Tibial artery (tissue), 4 donors: Measurements from ENCODE around the gene POLR2M.

Source experiments
- DNase-seq, 2 donors: peaks; one replicate each; pipeline ENCODE4 v3.0.0-alpha.2; 2019
- H3K27ac ChIP-seq, 2 donors: fragments of 200-600 bp; sonication (generic) in 1 of 2; 1 replicate in 1 of 2; 2 replicates in 1 of 2; pipeline ENCODE4 v1.5.1; 2018 to 2019; ENCODE audit warnings: mild to moderate bottlenecking in 1 of 2
- H3K27me3 ChIP-seq, 2 donors: fragments of 200-600 bp; sonication (generic) in 1 of 2; one replicate each; pipeline versions ENCODE4 v1.5.1 to v1.6.0; 2016 to 2019
- H3K36me3 ChIP-seq, 3 donors: fragments of 200-600 bp; sonication (generic) in 2 of 3; one replicate each; pipeline ENCODE4 v1.5.1; 2016 to 2019; ENCODE audit warnings: mild to moderate bottlenecking in 2 of 3
- H3K4me1 ChIP-seq, 4 donors: fragments of 200-600 bp; sonication (generic) in 2 of 4; 1 replicate in 3 of 4; 2 replicates in 1 of 4; pipeline ENCODE4 v1.5.1; 2016 to 2019
- H3K4me3 ChIP-seq, 2 donors: fragments of 200-600 bp; sonication (generic) in 1 of 2; 1 replicate in 1 of 2; 2 replicates in 1 of 2; pipeline ENCODE4 v1.5.1; 2018 to 2019; ENCODE audit warnings: mild to moderate bottlenecking in 2 of 2
- H3K9me3 ChIP-seq, 3 donors: fragments of 200-600 bp; sonication (generic) in 1 of 3; one replicate each; pipeline ENCODE4 v1.5.1; 2016 to 2019
- intact Hi-C: fragments of 100-400 bp; cut with DNase I; formaldehyde crosslinking; loops from one replicate; pipeline ENCODE4 v1.15.0; 2023; ENCODE audit warnings: low total_unique reads
- TF ChIP-seq, protein P1 (sequence below), 2 experiments: fragments of 200-600 bp in 1 of 2; fragments of 450-650 bp in 1 of 2; IDR thresholded peaks; one replicate each; pipeline ENCODE4 v1.5.1; 2017 to 2019; ENCODE audit warnings: antibody characterized with exemption in 2 of 2, mild to moderate bottlenecking in 1 of 2, moderate library complexity in 1 of 2

Gene POLR2M

DNA sequence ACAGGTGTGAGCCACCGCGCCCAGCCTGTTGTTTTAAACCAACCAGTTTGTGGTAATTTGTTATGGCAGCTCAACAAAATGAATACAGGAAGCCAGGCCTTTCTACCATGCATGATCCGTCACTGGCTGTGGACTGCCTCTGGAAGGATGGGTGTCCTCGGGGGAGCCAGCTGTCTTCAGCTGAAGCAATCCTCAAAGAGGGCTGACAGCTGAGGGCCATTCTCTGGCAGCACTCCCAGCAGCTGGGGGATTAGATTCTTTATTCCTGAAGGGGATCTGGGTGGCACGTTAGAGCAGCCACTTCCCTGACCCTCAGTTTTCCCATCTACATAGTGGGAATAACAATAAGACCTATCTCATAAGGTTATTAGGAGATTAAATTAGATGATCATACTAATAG, 24.4 kb downstream of the POLR2M start:
- intact Hi-C loops: loop anchor here (2.0 kb wide), 1 partner anchor 56 kb away; no protein-coding TSS in a partner anchor
- no peaks in the 10 kb centered on the region for H3K27me3 ChIP-seq
- no peaks in the 10 kb centered on the region for H3K36me3 ChIP-seq
- no peaks in the 10 kb centered on the region for H3K9me3 ChIP-seq
- TF ChIP-seq, protein P1, sequence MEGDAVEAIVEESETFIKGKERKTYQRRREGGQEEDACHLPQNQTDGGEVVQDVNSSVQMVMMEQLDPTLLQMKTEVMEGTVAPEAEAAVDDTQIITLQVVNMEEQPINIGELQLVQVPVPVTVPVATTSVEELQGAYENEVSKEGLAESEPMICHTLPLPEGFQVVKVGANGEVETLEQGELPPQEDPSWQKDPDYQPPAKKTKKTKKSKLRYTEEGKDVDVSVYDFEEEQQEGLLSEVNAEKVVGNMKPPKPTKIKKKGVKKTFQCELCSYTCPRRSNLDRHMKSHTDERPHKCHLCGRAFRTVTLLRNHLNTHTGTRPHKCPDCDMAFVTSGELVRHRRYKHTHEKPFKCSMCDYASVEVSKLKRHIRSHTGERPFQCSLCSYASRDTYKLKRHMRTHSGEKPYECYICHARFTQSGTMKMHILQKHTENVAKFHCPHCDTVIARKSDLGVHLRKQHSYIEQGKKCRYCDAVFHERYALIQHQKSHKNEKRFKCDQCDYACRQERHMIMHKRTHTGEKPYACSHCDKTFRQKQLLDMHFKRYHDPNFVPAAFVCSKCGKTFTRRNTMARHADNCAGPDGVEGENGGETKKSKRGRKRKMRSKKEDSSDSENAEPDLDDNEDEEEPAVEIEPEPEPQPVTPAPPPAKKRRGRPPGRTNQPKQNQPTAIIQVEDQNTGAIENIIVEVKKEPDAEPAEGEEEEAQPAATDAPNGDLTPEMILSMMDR (IDR thresholded peaks at IDR 0.05): no peak
- peaks cover 0 to 10% (median 2%) of the 10 kb centered on the region in 4 donors for H3K4me1 ChIP-seq
- DNase-seq: no peak
- H3K4me3 ChIP-seq: no peak overlapping the region
- H3K27ac ChIP-seq: no peak overlapping the region

DNA sequence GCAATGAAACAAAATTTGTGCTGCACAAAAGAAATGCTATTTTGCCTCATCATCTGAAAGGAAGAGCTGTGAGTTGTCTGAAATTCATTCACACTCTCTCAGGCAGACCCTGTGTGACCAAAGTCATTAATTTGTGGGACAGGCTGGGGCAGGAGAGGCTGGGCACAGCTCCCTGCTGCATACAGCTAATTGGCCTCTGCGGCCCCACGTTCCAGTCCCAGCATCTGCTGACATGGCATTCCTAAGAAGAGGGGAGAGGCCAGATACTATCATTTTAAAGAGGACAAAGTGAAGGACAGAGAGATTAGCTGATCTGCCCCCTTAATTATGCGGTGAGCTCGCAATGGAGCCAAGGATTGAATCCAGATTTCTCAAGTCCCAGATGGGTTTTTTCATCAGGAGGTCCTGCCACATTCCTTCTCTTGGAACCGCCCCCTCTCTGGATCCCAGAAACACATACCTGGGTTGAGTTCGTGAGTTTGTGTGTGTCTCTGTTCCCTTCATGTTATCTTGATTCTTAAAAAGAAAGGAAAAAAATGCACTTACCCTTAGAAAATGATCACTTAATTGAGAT, 25.1 kb downstream of the POLR2M start:
- Histone ChIP-seq H3K27ac (no peak overlapping the region), H3K36me3 (no peaks in the 10 kb centered on the region), H3K9me3 (no peaks in the 10 kb centered on the region), H3K27me3 (no peaks in the 10 kb centered on the region), H3K4me1 (peaks cover 0 to 10% (median 2%) of the 10 kb centered on the region in 4 donors), H3K4me3 (no peak overlapping the region)
- TF ChIP-seq, protein P1 (IDR thresholded peaks at IDR 0.05): no peak
- intact Hi-C loops: loop anchor here (2.0 kb wide), 1 partner anchor 57 kb away; no protein-coding TSS in a partner anchor
- no peak for DNase-seq

DNA sequence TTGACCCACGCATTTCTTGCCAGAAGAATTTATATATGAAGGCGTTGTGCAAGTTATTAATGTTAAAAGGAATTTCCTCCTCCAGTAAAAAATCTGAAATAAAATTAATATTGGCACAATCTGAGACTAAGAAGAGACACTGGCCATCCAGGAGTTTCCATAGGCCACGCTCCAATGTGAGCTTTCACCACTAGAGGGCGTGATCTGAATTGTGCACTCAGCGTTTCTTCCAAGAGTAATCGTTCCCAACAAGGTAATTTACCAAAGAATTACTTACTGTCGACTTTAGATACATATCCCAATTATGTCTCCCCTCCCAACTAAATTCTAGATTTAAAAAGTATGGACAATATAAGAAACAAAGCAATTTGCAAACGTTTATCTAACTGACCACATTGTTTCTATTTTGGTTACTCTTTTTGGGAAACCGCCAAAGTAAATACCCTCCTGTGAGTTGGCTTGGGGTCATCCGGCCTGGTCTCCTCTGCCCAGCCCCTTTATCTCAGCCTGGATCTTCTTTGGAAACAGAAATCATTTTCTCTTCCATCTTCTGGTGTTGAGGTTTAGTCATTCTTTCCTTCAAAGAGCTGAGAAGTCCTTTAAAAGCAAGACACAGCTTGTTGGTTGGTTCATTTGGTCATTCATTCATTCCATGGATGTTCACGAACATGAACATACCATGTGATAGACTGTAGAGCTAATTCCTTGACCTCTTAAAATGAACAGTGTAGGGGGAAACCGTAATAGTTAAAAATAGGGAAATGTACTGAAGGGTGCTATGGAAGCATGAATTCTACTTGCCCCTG, 26.2 kb downstream of the POLR2M start:
- intact Hi-C loops: no loop called here
- no peak overlapping the region for H3K4me3 ChIP-seq

DNA sequence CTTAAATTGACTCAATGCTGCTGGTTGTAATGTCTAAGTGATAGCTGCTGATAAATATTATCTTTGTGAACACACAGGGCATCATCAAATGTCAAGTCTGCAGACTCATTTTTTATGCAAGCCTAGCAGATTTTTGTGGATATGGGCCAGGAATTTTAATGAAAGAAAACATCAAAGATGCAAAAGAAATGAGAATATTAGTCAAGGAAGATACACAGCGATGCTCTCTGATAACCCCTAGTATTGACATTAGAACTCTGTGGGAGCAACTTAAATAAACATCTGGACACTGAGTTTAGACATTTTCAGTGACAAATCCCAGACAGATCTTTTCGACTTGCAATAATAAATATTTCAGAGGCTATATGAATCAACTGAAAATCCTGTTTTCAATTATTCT, 28.3 kb downstream of the POLR2M start:
- intact Hi-C loops: no loop called here
- H3K4me1 ChIP-seq: peaks cover 0 to 5% (median 0%) of the 10 kb centered on the region in 4 donors
- TF ChIP-seq, protein P1 (IDR thresholded peaks at IDR 0.05): no peak

More for the DNA sequence above, 26.2 kb downstream of the POLR2M start:
- no peak overlapping the region for H3K27ac ChIP-seq
- no peaks in the 10 kb centered on the region for H3K36me3 ChIP-seq
- no peaks in the 10 kb centered on the region for H3K9me3 ChIP-seq
- peak in 1 of 2 donors; percentile 46 for DNase-seq
- TF ChIP-seq, protein P1 (IDR thresholded peaks at IDR 0.05): peak; percentile 65 to 70
- no peaks in the 10 kb centered on the region for H3K27me3 ChIP-seq
- peaks cover 0 to 5% (median 0%) of the 10 kb centered on the region in 4 donors for H3K4me1 ChIP-seq

DNA sequence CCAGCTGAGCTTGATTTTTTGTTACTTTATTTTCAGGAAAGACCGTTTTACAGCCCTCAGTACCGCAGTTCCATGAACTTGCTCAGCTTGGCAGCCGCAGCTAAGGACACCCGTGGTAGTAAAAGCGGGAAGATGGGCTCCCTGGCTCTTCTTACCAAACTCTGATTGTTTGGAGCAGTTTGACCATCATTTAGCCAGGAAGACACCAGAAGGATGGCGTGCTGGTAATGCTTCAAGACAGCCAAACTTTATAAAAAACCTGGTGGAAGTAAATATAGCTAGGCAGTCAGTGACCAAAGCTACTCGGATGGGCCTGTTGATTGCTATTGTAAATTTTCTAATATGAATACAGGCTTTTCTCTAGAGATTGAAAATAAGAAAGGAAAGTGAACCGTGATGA, 28.9 kb downstream of the POLR2M start:
- H3K4me1 ChIP-seq: peaks cover 0 to 5% (median 0%) of the 10 kb centered on the region in 4 donors
- no peaks in the 10 kb centered on the region for H3K27me3 ChIP-seq
- DNase-seq: no peak
- intact Hi-C loops: no loop called here
- no peak overlapping the region for H3K27ac ChIP-seq
- no peaks in the 10 kb centered on the region for H3K36me3 ChIP-seq
- no peaks in the 10 kb centered on the region for H3K9me3 ChIP-seq
- TF ChIP-seq, protein P1 (IDR thresholded peaks at IDR 0.05): no peak
- no peak overlapping the region for H3K4me3 ChIP-seq

More for the DNA sequence above, 28.3 kb downstream of the POLR2M start:
- Histone ChIP-seq H3K9me3 (no peaks in the 10 kb centered on the region), H3K36me3 (no peaks in the 10 kb centered on the region), H3K27me3 (no peaks in the 10 kb centered on the region), H3K27ac (no peak overlapping the region), H3K4me3 (no peak overlapping the region)
- DNase-seq: no peak
